ENCODE measurements around the gene PLXNA2.

Gene PLXNA2

DNA sequence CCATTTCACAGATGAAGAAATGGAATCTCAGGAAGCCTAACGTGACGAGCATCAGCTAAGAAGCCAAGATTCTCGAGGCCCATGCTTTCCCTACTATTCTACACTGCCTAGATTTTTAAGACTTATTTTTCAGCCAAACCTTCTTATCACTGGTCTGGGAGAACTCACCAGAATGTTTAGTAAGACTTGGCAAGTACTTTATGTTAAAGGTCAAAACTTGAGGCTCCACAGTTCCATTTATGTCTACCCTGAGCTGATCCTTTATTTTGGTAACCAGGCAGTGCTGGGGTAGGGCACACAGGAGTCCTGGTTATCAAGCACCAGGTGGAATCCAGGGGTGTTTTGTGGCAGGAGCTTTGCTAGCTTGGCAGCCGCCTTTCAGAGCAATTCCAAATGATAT, 16.8 kb downstream of the PLXNA2 start:
- Histone ChIP-seq H3K23ac (ENCODE audit: low read depth, low read length, poor library complexity) (no peak overlapping the region), H3K79me1 (ENCODE audit: low read depth, low read length) (no peaks in the 10 kb centered on the region), H3K9ac (ENCODE audit: low read depth, low read length, poor library complexity) (no peak overlapping the region), H3K27me3 (ENCODE audit: control insufficient read depth in 3 of 3, insufficient read depth in 3 of 3, low read depth in 1 of 3, low read length in 3 of 3) (no peaks in the 10 kb centered on the region), H3K36me3 (replicated peaks in 1 of 2; ENCODE audit: control insufficient read depth in 2 of 2, insufficient read depth in 2 of 2, low read length in 2 of 2) (no peaks in the 10 kb centered on the region), H3K18ac (ENCODE audit: low read length) (no peak overlapping the region), H4K8ac (ENCODE audit: low read depth, low read length) (no peak overlapping the region), H2BK5ac (ENCODE audit: low read length) (no peak overlapping the region), H3K4me3 (ENCODE audit: low read length in 2 of 2) (no peak overlapping the region), H2BK12ac (ENCODE audit: low read length) (no peak overlapping the region), H3K14ac (ENCODE audit: low read length) (no peak overlapping the region), H3K9me3 (replicated peaks in 1 of 2; ENCODE audit: control insufficient read depth in 2 of 2, insufficient read depth in 1 of 2, low read depth in 1 of 2, low read length in 2 of 2) (no peaks in the 10 kb centered on the region), H3K4me2 (ENCODE audit: insufficient read depth, low read length, poor library complexity, severe bottlenecking) (no peak overlapping the region), H2BK15ac (ENCODE audit: low read length) (no peak overlapping the region), H3K4me1 (ENCODE audit: control insufficient read depth in 2 of 2, insufficient read depth in 1 of 2, low read depth in 1 of 2, low read length in 2 of 2) (peaks cover 13 to 22% of the 10 kb centered on the region in 2 donors), H4K91ac (ENCODE audit: low read depth, low read length, poor library complexity) (no peak overlapping the region), H2AFZ (ENCODE audit: low read length) (no peak overlapping the region), H2AK5ac (ENCODE audit: low read depth, low read length) (no peak overlapping the region), H2BK120ac (ENCODE audit: low read depth, low read length) (no peak overlapping the region), H3K4ac (ENCODE audit: low read length) (no peak overlapping the region), H3K27ac (replicated peaks; ENCODE audit: low read length) (no peak overlapping the region)
- no CpG with 5 or more reads among the region's 4 CpGs for WGBS, 2 donors (ENCODE audit: extremely low coverage in 2 of 2, insufficient read length in 2 of 2, insufficient replicate concordance in 1 of 2)
- DNase-seq (ENCODE audit: low spot score): no peak

DNA sequence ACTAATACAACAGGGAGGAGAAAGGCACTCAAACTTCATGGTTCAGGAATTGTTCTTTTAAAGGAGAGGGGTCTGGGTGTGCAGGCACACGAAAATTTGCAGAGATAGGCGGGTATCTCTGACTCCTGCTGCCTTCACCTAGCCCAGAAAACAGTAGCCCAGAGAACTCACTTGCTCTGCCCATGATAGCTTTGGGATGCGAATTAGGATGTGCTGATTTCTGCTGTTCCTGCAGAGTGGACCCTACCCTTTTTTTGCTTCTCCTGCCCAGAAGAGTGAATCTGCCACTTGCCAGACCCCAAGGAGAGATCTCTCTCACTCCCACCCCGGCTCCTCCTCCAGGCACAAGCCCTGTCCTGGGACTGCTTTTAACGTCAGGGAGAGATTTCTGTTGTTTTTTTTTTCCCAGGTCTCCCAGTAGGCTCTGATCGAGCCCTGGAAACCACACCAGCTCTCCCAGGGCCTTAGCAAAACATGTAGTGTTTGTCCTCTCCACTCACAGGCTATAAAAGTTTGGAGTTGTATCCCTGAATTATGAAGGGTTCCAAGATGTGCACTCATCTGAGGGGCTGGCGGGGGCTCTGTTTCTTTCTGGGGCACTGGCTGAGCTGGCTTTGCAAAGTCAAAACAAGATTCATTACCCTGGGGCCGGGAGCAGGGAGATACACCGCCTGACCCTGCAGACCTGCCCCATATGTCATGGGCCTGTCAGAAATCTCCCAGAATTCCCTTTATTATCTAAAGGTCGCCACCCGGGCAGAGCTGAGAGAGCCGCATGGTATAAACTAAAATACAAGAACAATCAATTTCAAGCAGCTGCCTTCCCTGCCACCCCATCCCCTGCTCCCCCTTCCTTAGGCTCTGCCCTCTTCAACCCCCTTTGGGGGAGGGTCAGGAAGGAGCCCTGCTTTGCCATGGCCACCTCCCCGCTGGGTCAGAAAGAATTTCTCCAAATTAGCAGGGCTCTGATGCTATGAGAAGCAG, 17.9 kb downstream of the PLXNA2 start:
- H4K91ac ChIP-seq (ENCODE audit: low read depth, low read length, poor library complexity): no peak overlapping the region
- H3K79me1 ChIP-seq (ENCODE audit: low read depth, low read length): no peaks in the 10 kb centered on the region
- no peaks in the 10 kb centered on the region for H3K36me3 ChIP-seq (replicated peaks in 1 of 2; ENCODE audit: control insufficient read depth in 2 of 2, insufficient read depth in 2 of 2, low read length in 2 of 2)
- DNase-seq (ENCODE audit: low spot score): no peak
- H3K4me1 ChIP-seq (ENCODE audit: control insufficient read depth in 2 of 2, insufficient read depth in 1 of 2, low read depth in 1 of 2, low read length in 2 of 2): peaks cover 9 to 15% of the 10 kb centered on the region in 2 donors
- H3K23ac ChIP-seq (ENCODE audit: low read depth, low read length, poor library complexity): no peak overlapping the region
- H3K4ac ChIP-seq (ENCODE audit: low read length): no peak overlapping the region
- H2BK15ac ChIP-seq (ENCODE audit: low read length): no peak overlapping the region
- no peak overlapping the region for H3K9ac ChIP-seq (ENCODE audit: low read depth, low read length, poor library complexity)
- H3K9me3 ChIP-seq (replicated peaks in 1 of 2; ENCODE audit: control insufficient read depth in 2 of 2, insufficient read depth in 1 of 2, low read depth in 1 of 2, low read length in 2 of 2): no peaks in the 10 kb centered on the region
- H3K18ac ChIP-seq (ENCODE audit: low read length): no peak overlapping the region
- no peak overlapping the region for H3K4me3 ChIP-seq (ENCODE audit: low read length in 2 of 2)
- H3K4me2 ChIP-seq (ENCODE audit: insufficient read depth, low read length, poor library complexity, severe bottlenecking): no peak overlapping the region
- peak overlapping the region; percentile 2 for H2AFZ ChIP-seq (ENCODE audit: low read length)
- no peak overlapping the region for H3K27ac ChIP-seq (replicated peaks; ENCODE audit: low read length)
- H3K14ac ChIP-seq (ENCODE audit: low read length): no peak overlapping the region
- no peak overlapping the region for H2BK5ac ChIP-seq (ENCODE audit: low read length)
- WGBS, 2 donors (ENCODE audit: extremely low coverage in 2 of 2, insufficient read length in 2 of 2, insufficient replicate concordance in 1 of 2): no CpG with 5 or more reads among the region's 13 CpGs
- H2AK5ac ChIP-seq (ENCODE audit: low read depth, low read length): no peak overlapping the region
- no peak overlapping the region for H2BK120ac ChIP-seq (ENCODE audit: low read depth, low read length)
- H2BK12ac ChIP-seq (ENCODE audit: low read length): no peak overlapping the region
- no peaks in the 10 kb centered on the region for H3K27me3 ChIP-seq (ENCODE audit: control insufficient read depth in 3 of 3, insufficient read depth in 3 of 3, low read depth in 1 of 3, low read length in 3 of 3)
- no peak overlapping the region for H4K8ac ChIP-seq (ENCODE audit: low read depth, low read length)

DNA sequence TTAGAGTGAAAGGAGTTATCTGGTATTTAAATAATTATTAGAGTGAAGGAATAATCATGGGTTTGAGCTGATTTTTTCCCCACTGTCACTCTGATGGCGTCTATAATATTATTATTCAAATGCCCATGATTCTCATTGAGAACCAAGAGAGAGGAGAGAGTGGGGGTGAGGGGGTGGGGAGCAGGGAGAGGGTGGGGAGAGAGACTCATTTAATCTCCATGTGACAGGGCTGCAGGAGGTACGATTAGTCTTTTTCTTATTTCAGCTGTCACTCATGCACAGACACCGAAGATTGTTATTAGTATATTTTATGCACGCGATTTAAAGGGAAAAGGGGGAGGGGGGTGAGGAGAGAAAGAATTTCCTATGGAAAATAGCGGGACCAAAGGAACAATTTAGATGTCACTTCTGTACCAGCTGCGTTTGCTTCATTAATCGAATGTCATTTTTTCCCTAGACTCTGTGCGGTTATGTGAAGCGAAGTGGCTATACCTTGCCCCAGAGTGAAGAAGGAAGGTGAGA, 19.9 kb downstream of the PLXNA2 start:
- Histone ChIP-seq H3K9me3 (replicated peaks in 1 of 2; ENCODE audit: control insufficient read depth in 2 of 2, insufficient read depth in 1 of 2, low read depth in 1 of 2, low read length in 2 of 2) (no peaks in the 10 kb centered on the region), H3K18ac (ENCODE audit: low read length) (no peak overlapping the region), H3K23ac (ENCODE audit: low read depth, low read length, poor library complexity) (no peak overlapping the region), H3K36me3 (replicated peaks in 1 of 2; ENCODE audit: control insufficient read depth in 2 of 2, insufficient read depth in 2 of 2, low read length in 2 of 2) (no peaks in the 10 kb centered on the region), H2AK5ac (ENCODE audit: low read depth, low read length) (no peak overlapping the region), H2BK12ac (ENCODE audit: low read length) (no peak overlapping the region), H4K8ac (ENCODE audit: low read depth, low read length) (no peak overlapping the region), H2AFZ (ENCODE audit: low read length) (no peak overlapping the region), H2BK5ac (ENCODE audit: low read length) (no peak overlapping the region), H3K4ac (ENCODE audit: low read length) (no peak overlapping the region), H3K4me3 (ENCODE audit: low read length in 2 of 2) (no peak overlapping the region), H4K91ac (ENCODE audit: low read depth, low read length, poor library complexity) (no peak overlapping the region), H2BK120ac (ENCODE audit: low read depth, low read length) (no peak overlapping the region), H3K27me3 (ENCODE audit: control insufficient read depth in 3 of 3, insufficient read depth in 3 of 3, low read depth in 1 of 3, low read length in 3 of 3) (no peaks in the 10 kb centered on the region), H3K27ac (replicated peaks; ENCODE audit: low read length) (no peak overlapping the region), H3K4me1 (ENCODE audit: control insufficient read depth in 2 of 2, insufficient read depth in 1 of 2, low read depth in 1 of 2, low read length in 2 of 2) (peaks cover 8% of the 10 kb centered on the region in 2 donors), H3K79me1 (ENCODE audit: low read depth, low read length) (no peaks in the 10 kb centered on the region), H3K9ac (ENCODE audit: low read depth, low read length, poor library complexity) (no peak overlapping the region), H2BK15ac (ENCODE audit: low read length) (no peak overlapping the region), H3K4me2 (ENCODE audit: insufficient read depth, low read length, poor library complexity, severe bottlenecking) (no peak overlapping the region), H3K14ac (ENCODE audit: low read length) (no peak overlapping the region)
- WGBS, 2 donors (ENCODE audit: extremely low coverage in 2 of 2, insufficient read length in 2 of 2, insufficient replicate concordance in 1 of 2): 100% methylated on average over 2 of the region's 10 CpGs; no CpG with 5 or more reads in 1 of the 2 donors
- no peak for DNase-seq (ENCODE audit: low spot score)

DNA sequence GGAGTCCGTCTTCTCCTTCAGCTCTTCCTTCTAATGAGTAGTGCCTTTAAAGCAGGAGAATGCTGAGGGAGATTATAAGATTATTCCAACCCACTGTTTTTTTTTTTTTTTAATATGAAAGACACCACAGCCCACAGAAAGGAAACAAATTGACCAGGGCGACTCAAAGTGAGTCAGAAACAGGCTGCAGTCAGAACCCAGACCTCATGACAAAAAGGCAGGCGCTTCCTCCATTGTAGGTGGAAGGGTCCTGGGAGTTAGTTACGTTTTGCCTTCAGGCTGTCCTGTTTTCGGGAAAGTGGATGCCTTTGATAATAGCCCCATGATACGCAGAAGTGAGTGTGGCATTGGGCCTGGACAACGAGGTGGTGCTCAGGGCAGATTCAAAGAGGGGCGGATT, 21.0 kb downstream of the PLXNA2 start:
- H3K14ac ChIP-seq (ENCODE audit: low read length): no peak overlapping the region
- H3K9me3 ChIP-seq (replicated peaks in 1 of 2; ENCODE audit: control insufficient read depth in 2 of 2, insufficient read depth in 1 of 2, low read depth in 1 of 2, low read length in 2 of 2): no peaks in the 10 kb centered on the region
- H3K4me3 ChIP-seq (ENCODE audit: low read length in 2 of 2): no peak overlapping the region
- no peak overlapping the region for H2BK5ac ChIP-seq (ENCODE audit: low read length)
- H3K79me1 ChIP-seq (ENCODE audit: low read depth, low read length): no peaks in the 10 kb centered on the region
- H2BK15ac ChIP-seq (ENCODE audit: low read length): no peak overlapping the region
- H3K23ac ChIP-seq (ENCODE audit: low read depth, low read length, poor library complexity): no peak overlapping the region
- no peak overlapping the region for H2AFZ ChIP-seq (ENCODE audit: low read length)
- H3K27ac ChIP-seq (replicated peaks; ENCODE audit: low read length): no peak overlapping the region
- H2AK5ac ChIP-seq (ENCODE audit: low read depth, low read length): no peak overlapping the region
- H3K9ac ChIP-seq (ENCODE audit: low read depth, low read length, poor library complexity): no peak overlapping the region
- DNase-seq (ENCODE audit: low spot score): no peak
- no peak overlapping the region for H3K4ac ChIP-seq (ENCODE audit: low read length)
- peaks cover 8 to 12% of the 10 kb centered on the region in 2 donors for H3K4me1 ChIP-seq (ENCODE audit: control insufficient read depth in 2 of 2, insufficient read depth in 1 of 2, low read depth in 1 of 2, low read length in 2 of 2)
- H3K4me2 ChIP-seq (ENCODE audit: insufficient read depth, low read length, poor library complexity, severe bottlenecking): no peak overlapping the region
- no peak overlapping the region for H2BK12ac ChIP-seq (ENCODE audit: low read length)
- no peaks in the 10 kb centered on the region for H3K36me3 ChIP-seq (replicated peaks in 1 of 2; ENCODE audit: control insufficient read depth in 2 of 2, insufficient read depth in 2 of 2, low read length in 2 of 2)
- H3K27me3 ChIP-seq (ENCODE audit: control insufficient read depth in 3 of 3, insufficient read depth in 3 of 3, low read depth in 1 of 3, low read length in 3 of 3): no peaks in the 10 kb centered on the region
- no peak overlapping the region for H3K18ac ChIP-seq (ENCODE audit: low read length)
- H2BK120ac ChIP-seq (ENCODE audit: low read depth, low read length): no peak overlapping the region
- WGBS, 2 donors (ENCODE audit: extremely low coverage in 2 of 2, insufficient read length in 2 of 2, insufficient replicate concordance in 1 of 2): no CpG with 5 or more reads among the region's 8 CpGs
- no peak overlapping the region for H4K8ac ChIP-seq (ENCODE audit: low read depth, low read length)
- H4K91ac ChIP-seq (ENCODE audit: low read depth, low read length, poor library complexity): no peak overlapping the region

All from neuronal stem cell (in vitro differentiated cells).